GM10248 (cell line): ENCODE data around the gene PDGFRB.
A peak's percentile ranks its signal among the peaks of the same experiment; 100 is the strongest.
"Not testable (repeated sequence)": the region's sequence is repeated elsewhere in the genome, so short reads cannot be mapped to it uniquely, and the experiment has no call there.

Experiments
- CTCF ChIA-PET: fragments of 300-600 bp; sonication (Branson Sonifier 250); formaldehyde crosslinking; extraction: SDS; loops from one replicate; lab custom pipeline; 2021; ENCODE audit warnings: antibody characterized with exemption; lab: Yijun Ruan, JAX
- POLR2A ChIA-PET: fragments of 350-650 bp; sonication (Branson Sonifier 250); formaldehyde crosslinking; extraction: SDS; loops from one replicate; lab custom pipeline; 2020; ENCODE audit warnings: antibody characterized with exemption; lab: Yijun Ruan, JAX
- DNase-seq: peaks from one replicate; pipeline ENCODE4 v3.0.0; 2012; ENCODE audit errors: extremely low spot score
- TF ChIP-seq, protein P1 (sequence below): IDR thresholded peaks from 2 replicates; pipeline ENCODE4 v1.5.1; 2012; ENCODE audit warnings: mild to moderate bottlenecking, low read depth; ENCODE audit errors: extremely low read depth, missing control alignments, control extremely low read depth

The PDGFRB gene

DNA sequence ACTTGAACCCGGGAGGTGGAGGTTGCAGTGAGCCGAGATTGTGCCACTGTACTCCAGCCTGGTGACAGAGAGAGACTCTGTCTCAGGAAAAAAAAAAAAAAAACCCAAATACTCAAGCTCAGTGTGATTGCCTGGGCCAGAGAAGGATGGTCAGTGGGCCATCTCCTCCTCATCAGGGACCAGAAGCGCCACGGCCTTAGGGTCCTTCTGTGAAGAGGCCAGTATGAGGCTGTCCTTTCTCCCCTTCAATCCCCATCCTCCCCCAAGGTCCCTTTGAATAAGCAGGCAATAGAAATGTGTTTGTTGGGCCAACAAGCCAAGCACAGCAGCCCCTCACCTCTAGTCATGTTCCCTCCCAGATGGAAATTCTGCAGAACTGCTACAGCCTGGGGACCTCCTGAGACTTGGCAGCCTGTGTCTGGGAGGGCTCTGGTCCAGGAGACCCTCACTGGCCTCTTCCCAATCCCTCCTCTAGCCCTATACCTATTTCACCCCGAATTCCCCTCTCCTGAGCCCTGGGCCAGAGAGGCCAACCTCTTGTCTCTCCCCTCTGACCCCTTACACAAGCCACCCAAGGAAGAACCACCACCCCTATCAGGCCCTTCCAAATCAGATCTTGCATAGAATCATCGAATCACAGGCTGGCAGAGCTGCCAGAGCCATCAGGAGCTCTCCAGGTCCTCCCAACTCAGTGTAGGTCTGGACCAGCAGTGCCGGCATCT, 70.3 kb downstream of the PDGFRB start:
- TF ChIP-seq, protein P1, sequence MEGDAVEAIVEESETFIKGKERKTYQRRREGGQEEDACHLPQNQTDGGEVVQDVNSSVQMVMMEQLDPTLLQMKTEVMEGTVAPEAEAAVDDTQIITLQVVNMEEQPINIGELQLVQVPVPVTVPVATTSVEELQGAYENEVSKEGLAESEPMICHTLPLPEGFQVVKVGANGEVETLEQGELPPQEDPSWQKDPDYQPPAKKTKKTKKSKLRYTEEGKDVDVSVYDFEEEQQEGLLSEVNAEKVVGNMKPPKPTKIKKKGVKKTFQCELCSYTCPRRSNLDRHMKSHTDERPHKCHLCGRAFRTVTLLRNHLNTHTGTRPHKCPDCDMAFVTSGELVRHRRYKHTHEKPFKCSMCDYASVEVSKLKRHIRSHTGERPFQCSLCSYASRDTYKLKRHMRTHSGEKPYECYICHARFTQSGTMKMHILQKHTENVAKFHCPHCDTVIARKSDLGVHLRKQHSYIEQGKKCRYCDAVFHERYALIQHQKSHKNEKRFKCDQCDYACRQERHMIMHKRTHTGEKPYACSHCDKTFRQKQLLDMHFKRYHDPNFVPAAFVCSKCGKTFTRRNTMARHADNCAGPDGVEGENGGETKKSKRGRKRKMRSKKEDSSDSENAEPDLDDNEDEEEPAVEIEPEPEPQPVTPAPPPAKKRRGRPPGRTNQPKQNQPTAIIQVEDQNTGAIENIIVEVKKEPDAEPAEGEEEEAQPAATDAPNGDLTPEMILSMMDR, result no peak
- ChIA-PET POLR2A (no interaction called here), CTCF (no interaction called here)
- DNase-seq, result no peak

DNA sequence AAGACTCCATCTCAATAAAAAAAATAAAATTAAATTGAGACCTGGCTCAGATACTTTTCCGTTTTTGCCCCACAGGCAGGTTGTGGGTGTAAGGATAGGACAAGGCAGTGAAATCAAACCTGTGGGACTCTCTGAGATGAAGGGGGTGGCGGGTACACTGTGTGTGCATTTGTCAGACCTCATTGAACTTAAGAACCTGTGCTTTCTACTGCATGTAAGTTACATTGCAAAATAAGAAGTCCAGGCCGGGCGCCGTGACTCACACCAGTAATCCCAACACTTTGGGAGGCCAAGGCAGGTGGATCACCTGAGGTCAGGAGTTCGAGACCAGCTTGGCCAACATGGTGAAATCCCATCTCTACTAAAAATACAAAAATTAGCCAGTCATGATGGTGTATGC, 70.9 kb downstream of the PDGFRB start:
- POLR2A ChIA-PET, CTCF ChIA-PET, DNase-seq: not testable (repeated sequence)

DNA sequence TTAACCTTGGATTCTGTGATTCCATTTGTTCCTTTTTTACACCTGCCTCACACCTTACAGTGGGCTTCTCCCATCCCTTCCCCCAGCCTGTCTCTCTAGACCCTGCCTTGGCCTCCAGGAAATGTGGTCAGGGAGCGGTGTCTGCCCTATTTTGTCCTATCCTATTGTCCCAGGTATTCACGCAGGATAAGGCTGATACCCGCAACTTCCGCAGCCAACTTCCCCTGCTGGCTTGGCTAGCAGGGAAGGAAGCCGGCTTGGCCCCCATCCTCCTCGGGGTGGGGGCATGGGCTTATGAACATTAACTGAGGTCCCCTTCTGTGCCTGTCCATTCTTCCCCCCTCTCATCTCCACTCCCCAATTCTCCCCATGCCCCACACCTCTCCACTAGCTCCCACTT, 72.8 kb downstream of the PDGFRB start:
- TF ChIP-seq, protein P1, result no peak
- DNase-seq, result no peak
- ChIA-PET POLR2A (no interaction called here), CTCF (interaction anchor here (1.8 kb wide), 1 partner anchor 14 kb away, joined by 5 read pairs; no protein-coding TSS in a partner anchor)

DNA sequence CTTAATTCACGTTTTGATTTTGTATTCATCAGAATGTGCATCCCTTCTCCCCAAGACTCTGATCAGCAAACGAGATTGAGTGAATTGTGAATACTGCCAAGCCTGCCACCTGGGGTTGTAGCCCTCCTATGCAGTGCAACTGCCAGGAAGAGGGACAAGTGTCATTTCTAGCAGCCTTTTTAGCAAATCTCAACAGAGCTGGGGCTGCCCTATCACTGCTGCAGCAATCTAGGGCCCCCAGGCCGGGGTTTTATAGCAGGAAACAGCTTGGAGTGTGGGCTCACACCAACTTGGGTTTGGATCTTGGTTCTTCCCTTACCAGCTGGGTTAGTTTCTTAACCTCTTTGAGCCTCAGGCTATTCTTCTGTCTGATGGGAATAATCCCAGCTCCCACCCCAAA, 73.3 kb downstream of the PDGFRB start:
- TF ChIP-seq, protein P1, result no peak
- DNase-seq, result no peak
- ChIA-PET POLR2A (no interaction called here), CTCF (interaction anchor here (1.2 to 1.8 kb wide), 2 partner anchors 13 to 389 kb away, joined by 3 to 5 read pairs; no protein-coding TSS in a partner anchor)

DNA sequence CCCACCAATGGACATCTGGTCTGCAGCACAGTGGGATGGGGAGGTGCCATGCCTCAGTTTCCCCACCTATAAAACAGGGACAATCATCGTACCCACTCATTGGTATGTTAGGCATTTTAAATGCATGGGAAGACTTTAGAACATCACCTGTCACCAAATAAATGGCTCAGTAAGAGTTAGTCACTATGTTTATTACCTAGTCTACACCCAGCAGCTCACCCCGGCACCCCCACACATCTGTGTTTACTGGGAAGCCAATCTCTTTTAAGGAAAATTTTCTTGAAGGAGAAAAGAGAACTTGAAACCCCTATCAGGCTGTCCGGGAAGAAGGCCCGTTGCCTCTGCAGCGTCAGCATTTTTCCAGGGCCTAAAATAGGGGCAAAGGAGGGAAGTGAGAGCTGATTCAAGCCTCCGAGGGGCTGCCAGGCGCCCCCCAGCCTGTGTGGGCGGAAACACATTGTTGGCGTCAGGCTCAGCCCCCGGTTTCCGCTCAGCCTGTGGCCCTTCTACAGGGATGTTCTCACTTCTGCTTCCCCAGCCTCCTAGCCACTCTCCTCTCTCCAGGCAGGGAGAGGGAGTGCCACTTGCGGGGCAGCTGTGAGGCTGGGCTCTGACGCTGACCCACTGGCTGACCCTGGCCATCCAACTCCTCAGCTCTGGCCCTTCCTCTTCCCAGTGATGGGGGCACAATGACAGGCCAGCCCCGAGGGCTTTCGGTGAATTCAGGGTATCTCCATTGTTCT, 73.9 kb downstream of the PDGFRB start:
- TF ChIP-seq, protein P1, result no peak
- POLR2A ChIA-PET, result no interaction called here
- CTCF ChIA-PET, result interaction anchor here (1.2 to 1.8 kb wide), 4 partner anchors 13 to 388 kb away, joined by 3 to 5 read pairs (median 4); no protein-coding TSS in a partner anchor
- DNase-seq, result peak; percentile 84

DNA sequence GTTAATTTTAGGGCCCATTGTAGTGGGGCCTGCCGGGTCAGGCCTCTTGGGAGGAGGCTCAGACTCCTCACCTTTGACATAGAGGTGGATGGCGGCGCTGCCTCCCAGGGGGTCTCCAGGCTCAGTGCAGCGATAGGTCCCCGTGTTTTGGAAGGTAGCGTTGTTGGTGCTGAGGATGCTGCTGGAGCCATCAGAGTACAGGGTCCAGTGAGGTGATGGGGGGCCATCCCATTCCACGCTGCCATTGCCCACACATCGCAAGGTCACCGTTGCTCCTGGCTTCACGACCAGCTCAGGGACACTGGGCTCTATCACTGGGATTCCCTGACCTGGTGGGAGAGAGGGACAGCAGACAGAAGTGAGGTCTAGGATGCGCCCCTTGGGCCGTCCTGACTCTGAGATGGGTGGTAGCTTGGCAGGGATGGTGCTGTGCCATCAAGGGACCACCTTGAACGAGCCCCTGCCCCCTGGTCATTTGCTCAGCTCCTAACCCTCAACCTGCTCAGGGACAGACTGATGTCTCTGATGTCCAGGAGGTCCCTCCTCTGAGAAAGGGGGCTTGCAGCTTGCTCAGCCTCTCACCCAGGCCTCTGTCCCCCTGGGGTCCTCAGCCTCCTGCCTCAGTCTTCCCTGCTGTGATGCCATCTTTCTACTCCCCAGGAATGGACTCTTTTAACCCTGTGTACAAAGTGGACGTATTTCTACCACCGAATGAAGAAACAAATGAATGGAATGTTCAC, 74.8 kb downstream of the PDGFRB start:
- TF ChIP-seq, protein P1, result no peak
- POLR2A ChIA-PET, result no interaction called here
- CTCF ChIA-PET, result interaction anchor here (1.3 to 1.4 kb wide), 2 partner anchors 16 to 32 kb away, joined by 3 to 4 read pairs; no protein-coding TSS in a partner anchor
- no peak for DNase-seq
